Measurements from ENCODE around the gene TNIK.

The TNIK gene

DNA sequence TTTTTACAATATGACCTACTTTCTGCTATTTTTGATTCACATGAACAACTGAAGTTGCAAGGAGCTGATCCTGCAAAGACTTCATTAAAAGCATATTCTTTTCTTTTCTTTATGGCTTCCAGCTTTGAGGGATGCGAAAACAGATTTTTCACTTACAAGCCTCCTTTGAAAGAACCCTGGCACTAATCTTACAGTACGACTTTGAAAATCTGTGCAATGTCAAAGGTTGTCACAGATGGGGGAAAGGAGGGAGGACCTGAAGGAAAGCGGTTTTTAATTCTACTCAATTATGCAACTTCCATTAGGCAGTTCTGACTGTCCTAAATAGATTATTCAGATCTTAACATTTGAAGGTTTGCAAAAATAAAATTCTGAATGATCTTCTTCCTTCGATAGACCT is 130.5 kb downstream of the TNIK start:
- no peak for DNase-seq (ENCODE audit: low spot score)
- TF ChIP-seq, protein P1, sequence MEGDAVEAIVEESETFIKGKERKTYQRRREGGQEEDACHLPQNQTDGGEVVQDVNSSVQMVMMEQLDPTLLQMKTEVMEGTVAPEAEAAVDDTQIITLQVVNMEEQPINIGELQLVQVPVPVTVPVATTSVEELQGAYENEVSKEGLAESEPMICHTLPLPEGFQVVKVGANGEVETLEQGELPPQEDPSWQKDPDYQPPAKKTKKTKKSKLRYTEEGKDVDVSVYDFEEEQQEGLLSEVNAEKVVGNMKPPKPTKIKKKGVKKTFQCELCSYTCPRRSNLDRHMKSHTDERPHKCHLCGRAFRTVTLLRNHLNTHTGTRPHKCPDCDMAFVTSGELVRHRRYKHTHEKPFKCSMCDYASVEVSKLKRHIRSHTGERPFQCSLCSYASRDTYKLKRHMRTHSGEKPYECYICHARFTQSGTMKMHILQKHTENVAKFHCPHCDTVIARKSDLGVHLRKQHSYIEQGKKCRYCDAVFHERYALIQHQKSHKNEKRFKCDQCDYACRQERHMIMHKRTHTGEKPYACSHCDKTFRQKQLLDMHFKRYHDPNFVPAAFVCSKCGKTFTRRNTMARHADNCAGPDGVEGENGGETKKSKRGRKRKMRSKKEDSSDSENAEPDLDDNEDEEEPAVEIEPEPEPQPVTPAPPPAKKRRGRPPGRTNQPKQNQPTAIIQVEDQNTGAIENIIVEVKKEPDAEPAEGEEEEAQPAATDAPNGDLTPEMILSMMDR (IDR thresholded peaks at IDR 0.05): no peak
- Histone ChIP-seq H3K27ac (no peak overlapping the region), H3K4me3 (no peak overlapping the region)

- no peak overlapping the region for H3K27ac ChIP-seq
- TF ChIP-seq, protein P1 (IDR thresholded peaks at IDR 0.05): no peak
- no peak overlapping the region for H3K4me3 ChIP-seq
- DNase-seq (ENCODE audit: low spot score): no peak
Observed at GRCh38 chr3:171328419-171329082, 131.7 kb downstream of the TNIK start.

DNA sequence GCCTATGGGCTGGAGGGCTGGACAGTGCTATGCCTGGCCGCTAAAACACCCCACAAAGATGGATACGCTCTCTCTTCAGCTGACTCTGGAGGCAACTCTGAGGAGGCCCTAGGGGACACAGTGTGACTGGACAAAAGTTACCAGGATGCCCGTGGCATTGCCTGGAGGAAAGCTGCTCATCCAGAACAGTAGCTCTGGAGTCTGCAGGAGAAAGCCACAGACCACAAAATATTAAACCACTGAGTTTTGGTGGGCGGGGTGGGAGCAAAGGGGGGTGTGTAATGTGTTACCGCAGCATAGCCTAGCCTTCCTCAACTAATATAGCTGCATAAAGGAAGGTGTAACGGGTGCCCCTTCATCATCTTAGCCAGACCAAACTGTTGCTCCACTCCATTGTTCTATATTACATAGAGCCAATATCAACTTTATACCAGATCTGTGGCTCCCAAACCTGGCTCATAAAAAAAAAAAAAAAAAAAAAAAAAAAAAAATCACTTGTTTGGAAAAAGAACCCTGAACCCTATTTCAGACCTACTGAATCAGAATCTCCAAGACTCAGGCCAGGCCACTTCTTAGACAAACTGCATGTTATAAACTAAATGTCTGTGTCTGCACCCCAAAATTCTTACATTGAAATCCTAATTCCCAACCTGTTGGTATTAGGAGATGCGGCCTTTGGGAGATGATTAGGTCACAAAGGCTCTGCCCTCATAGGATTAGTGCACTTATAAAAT is 132.6 kb downstream of the TNIK start:
- TF ChIP-seq, protein P1 (IDR thresholded peaks at IDR 0.05): no peak
- H3K27ac ChIP-seq: no peak overlapping the region

GRCh38 chr3:171326717-171327440 is 133.3 kb downstream of the TNIK start:
- Histone ChIP-seq H3K4me3 (no peak overlapping the region), H3K27ac (no peak overlapping the region)
- TF ChIP-seq, protein P1 (IDR thresholded peaks at IDR 0.05): no peak
- DNase-seq (ENCODE audit: low spot score): no peak

More for the DNA sequence above, 132.6 kb downstream of the TNIK start:
- DNase-seq (ENCODE audit: low spot score): no peak
- no peak overlapping the region for H3K4me3 ChIP-seq

DNA sequence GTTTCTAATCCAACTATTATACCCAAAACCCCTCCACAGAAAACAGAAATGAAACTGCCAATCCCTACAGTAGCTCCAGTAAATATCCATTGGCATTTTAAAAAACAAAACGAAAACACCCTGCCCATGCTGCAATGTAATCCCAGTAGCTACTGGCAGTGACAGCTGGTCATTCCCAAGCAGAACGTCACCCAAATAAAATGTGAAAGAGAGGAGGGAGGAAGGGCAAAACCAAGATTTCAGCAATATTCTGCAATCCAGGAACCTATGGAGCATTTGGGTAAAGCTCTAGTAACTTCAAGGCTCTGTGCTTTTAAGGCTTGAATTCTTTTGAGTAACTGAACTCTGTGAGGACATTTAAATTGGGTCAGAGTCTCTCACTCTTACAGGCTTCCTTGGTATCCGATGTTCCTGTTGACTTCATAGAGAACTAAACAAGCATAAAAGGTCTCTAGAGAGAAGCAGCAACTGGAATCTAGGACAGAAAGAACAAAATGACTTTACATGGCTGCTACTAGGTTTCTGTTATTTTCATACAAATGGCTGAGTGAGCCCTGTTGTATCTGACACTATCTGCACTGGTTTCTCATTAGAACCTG is 136.2 kb downstream of the TNIK start:
- DNase-seq (ENCODE audit: low spot score): no peak
- Histone ChIP-seq H3K27ac (peak overlapping the region; percentile 42 to 47), H3K4me3 (no peak overlapping the region)
- TF ChIP-seq, protein P1 (IDR thresholded peaks at IDR 0.05): no peak

DNA sequence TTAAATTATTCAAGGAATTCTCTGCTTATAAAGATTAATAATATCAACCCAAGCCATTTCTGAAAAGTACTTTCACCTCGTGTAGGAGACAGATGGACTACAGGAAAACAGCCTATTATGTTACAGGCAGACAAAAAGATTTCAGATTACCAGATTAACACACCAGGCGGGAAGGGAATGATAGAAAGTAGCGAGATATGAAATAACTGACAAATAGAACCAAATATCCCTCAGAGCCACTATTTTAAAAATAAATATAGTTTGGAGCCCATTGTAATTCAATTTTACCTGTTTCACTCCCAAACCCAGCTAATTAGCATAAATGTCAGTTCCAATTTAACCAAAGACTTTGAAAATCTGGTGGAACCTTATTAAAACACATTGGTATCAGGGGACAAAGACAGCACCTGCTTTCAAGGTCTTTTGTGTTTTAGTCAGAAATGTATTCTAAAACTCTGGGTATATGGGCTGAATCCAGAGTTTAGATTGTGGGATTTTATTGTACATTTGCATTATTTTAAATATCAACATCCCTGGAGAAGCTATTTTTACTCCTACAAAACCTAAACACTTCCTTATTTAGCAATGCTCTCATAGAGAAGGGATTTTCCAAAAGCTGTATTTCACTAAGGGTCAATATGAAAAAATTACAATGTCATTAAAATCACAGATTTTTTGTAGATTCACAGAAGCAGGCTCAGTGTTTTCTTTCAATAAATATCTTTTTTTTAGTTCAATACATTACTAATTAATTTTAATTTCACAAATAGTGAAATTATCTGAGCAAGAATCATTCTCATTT is 138.4 kb downstream of the TNIK start:
- TF ChIP-seq, protein P1 (IDR thresholded peaks at IDR 0.05): no peak
- Histone ChIP-seq H3K27ac (peak overlapping the region in 1 of 2 donors; percentile 48), H3K4me3 (no peak overlapping the region)
- no peak for DNase-seq (ENCODE audit: low spot score)

Data from coronary artery (tissue), 2 donors.